Trophoblast cell (in vitro differentiated cells and primary cell): ENCODE measurements around the gene ALG14.
A peak's percentile ranks its signal among the peaks of the same experiment; 100 is the strongest.

Source experiments
- DNase-seq, 2 donors: peaks; one replicate each; pipeline ENCODE4 v3.0.0-alpha.2; 2016
- H2AFZ ChIP-seq: 2 replicates; pipeline ENCODE4 v1.6.1; 2013; ENCODE audit warnings: low read length, moderate library complexity, mild to moderate bottlenecking; ENCODE audit not compliant: insufficient read depth, poor library complexity
- H2AK5ac ChIP-seq: 2 replicates; pipeline ENCODE4 v1.6.1; 2013; ENCODE audit warnings: mild to moderate bottlenecking, low read length
- H2BK120ac ChIP-seq: 2 replicates; pipeline ENCODE4 v1.6.1; 2013; ENCODE audit warnings: low read length, mild to moderate bottlenecking, moderate library complexity; ENCODE audit not compliant: insufficient read depth, poor library complexity
- H2BK12ac ChIP-seq: 2 replicates; pipeline ENCODE4 v1.6.1; 2013; ENCODE audit warnings: mild to moderate bottlenecking, low read length, moderate library complexity
- H2BK5ac ChIP-seq: 2 replicates; pipeline ENCODE4 v1.6.1; 2013; ENCODE audit warnings: low read length, low read depth, moderate library complexity, mild to moderate bottlenecking; ENCODE audit not compliant: poor library complexity
- H3K14ac ChIP-seq: 2 replicates; pipeline ENCODE4 v1.6.1; 2013; ENCODE audit warnings: mild to moderate bottlenecking, low read length
- H3K18ac ChIP-seq: 2 replicates; pipeline ENCODE4 v1.6.1; 2013; ENCODE audit warnings: mild to moderate bottlenecking, low read length
- H3K23ac ChIP-seq: 2 replicates; pipeline ENCODE4 v1.6.1; 2013; ENCODE audit warnings: low read length
- H3K27ac ChIP-seq: 2 replicates; pipeline ENCODE4 v1.5.1; 2013; ENCODE audit warnings: low read depth, mild to moderate bottlenecking, inconsistent platforms, low read length, moderate library complexity
- H3K27me3 ChIP-seq: 2 replicates; pipeline ENCODE4 v1.6.1; 2013; ENCODE audit warnings: inconsistent platforms, mild to moderate bottlenecking, low read length, moderate library complexity; ENCODE audit not compliant: insufficient read depth
- H3K36me3 ChIP-seq, 2 experiments: 1 replicate in 1 of 2; 2 replicates in 1 of 2; pipeline ENCODE4 v1.6.1; 2013; ENCODE audit warnings: low read length in 2 of 2, mild to moderate bottlenecking in 2 of 2, moderate library complexity in 1 of 2; ENCODE audit not compliant: insufficient read depth in 2 of 2, control insufficient read depth in 1 of 2
- H3K4ac ChIP-seq: 2 replicates; pipeline ENCODE4 v1.6.1; 2013; ENCODE audit warnings: low read depth, mild to moderate bottlenecking, low read length, moderate library complexity
- H3K4me1 ChIP-seq, 2 experiments: 1 replicate in 1 of 2; 2 replicates in 1 of 2; pipeline ENCODE4 v1.6.1; 2013; ENCODE audit warnings: low read length in 2 of 2, mild to moderate bottlenecking in 2 of 2, moderate library complexity in 1 of 2; ENCODE audit not compliant: insufficient read depth in 2 of 2, control insufficient read depth in 1 of 2
- H3K4me2 ChIP-seq: 2 replicates; pipeline ENCODE4 v1.6.1; 2013; ENCODE audit warnings: inconsistent platforms, mild to moderate bottlenecking, low read length, moderate library complexity
- H3K4me3 ChIP-seq: 2 replicates; pipeline ENCODE4 v1.5.1; 2013; ENCODE audit warnings: mild to moderate bottlenecking, low read depth, low read length, inconsistent platforms
- H3K79me1 ChIP-seq: one replicate; pipeline ENCODE4 v1.6.1; 2013; ENCODE audit warnings: low read length
- H3K79me2 ChIP-seq: 2 replicates; pipeline ENCODE4 v1.6.1; 2013; ENCODE audit warnings: low read length, mild to moderate bottlenecking; ENCODE audit not compliant: control insufficient read depth, insufficient read depth, poor library complexity
- H3K9ac ChIP-seq: 2 replicates; pipeline ENCODE4 v1.6.1; 2013; ENCODE audit warnings: mild to moderate bottlenecking, low read length
- H3K9me3 ChIP-seq: 2 replicates; pipeline ENCODE4 v1.6.1; 2013; ENCODE audit warnings: low read depth, mild to moderate bottlenecking, control low read depth, inconsistent platforms, low read length; ENCODE audit not compliant: insufficient read depth
- H4K12ac ChIP-seq: 2 replicates; pipeline ENCODE4 v1.6.1; 2013; ENCODE audit warnings: low read depth, mild to moderate bottlenecking, low read length, moderate library complexity
- H4K8ac ChIP-seq: 2 replicates; pipeline ENCODE4 v1.6.1; 2013; ENCODE audit warnings: low read depth, mild to moderate bottlenecking, low read length, moderate library complexity
- H4K91ac ChIP-seq: one replicate; pipeline ENCODE4 v1.6.1; 2013; ENCODE audit warnings: low read depth, mild to moderate bottlenecking, low read length, moderate library complexity
- WGBS: extraction: QIAGEN DNeasy Blood & Tissue Kit; methylation state at CpG from one replicate; pipeline ENCODE4 v1.1.7; 2013; ENCODE audit warnings: missing lambda C conversion rate; ENCODE audit not compliant: insufficient read length, insufficient coverage; ENCODE audit errors: extremely low coverage; 5-methylcytosine and 5-hydroxymethylcytosine counted together

The ALG14 gene

DNA sequence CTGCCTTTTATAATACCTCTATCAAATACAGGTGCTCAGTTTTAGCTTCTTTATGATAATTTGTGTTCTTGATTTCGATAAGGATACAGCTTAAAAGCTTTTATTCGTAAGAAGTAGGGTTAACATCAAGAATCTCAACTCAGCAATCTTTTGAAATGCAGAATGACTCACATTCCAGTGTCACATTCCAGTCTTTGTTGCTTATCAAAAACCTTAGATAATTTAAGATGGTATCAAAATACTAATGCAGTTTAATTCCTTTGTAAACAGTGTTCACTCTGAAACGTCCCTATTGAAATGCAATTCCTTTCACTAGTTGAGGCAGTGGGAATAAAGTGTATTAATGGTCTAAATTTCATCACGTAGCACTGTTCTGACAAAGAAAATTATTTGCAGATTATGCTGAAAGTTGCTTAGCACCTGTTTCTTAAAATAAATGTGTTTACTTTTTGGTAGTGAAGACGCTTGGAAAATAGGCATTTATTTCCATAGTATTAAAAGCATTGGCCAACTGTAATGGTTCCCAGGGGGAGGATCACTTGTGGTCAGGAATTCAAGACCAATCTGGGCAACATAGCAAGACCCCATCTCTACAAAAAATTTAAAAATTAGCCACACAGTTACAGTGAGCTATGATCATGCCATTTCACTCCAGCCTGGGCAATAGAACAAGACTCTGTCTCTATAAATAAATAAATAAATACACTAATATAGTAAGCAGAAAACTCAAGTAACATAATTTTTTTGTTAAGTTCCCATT lies 135.7 kb downstream of the ALG14 start:
- H3K23ac ChIP-seq = no peak overlapping the region
- H3K9me3 ChIP-seq = no peaks in the 10 kb centered on the region
- no CpG with 5 or more reads among the region's 5 CpGs for WGBS
- no peak overlapping the region for H4K91ac ChIP-seq
- H3K4me3 ChIP-seq = no peak overlapping the region
- no peaks in the 10 kb centered on the region for H3K27me3 ChIP-seq
- H3K79me2 ChIP-seq = no peaks in the 10 kb centered on the region
- no peak overlapping the region for H3K4me2 ChIP-seq
- no peak overlapping the region for H3K14ac ChIP-seq
- H3K9ac ChIP-seq = no peak overlapping the region
- no peak overlapping the region for H2AK5ac ChIP-seq
- H3K36me3 ChIP-seq = no peaks in the 10 kb centered on the region
- no peak overlapping the region for H2BK120ac ChIP-seq
- H3K79me1 ChIP-seq = no peaks in the 10 kb centered on the region
- no peak overlapping the region for H2AFZ ChIP-seq
- H3K4me1 ChIP-seq = no peaks in the 10 kb centered on the region
- H3K18ac ChIP-seq = no peak overlapping the region
- H2BK12ac ChIP-seq = no peak overlapping the region
- DNase-seq = peak in 1 of 2 donors; percentile 49
- H3K4ac ChIP-seq = no peak overlapping the region
- no peak overlapping the region for H3K27ac ChIP-seq
- H4K12ac ChIP-seq = no peak overlapping the region
- H4K8ac ChIP-seq = no peak overlapping the region
- H2BK5ac ChIP-seq = no peak overlapping the region

DNA sequence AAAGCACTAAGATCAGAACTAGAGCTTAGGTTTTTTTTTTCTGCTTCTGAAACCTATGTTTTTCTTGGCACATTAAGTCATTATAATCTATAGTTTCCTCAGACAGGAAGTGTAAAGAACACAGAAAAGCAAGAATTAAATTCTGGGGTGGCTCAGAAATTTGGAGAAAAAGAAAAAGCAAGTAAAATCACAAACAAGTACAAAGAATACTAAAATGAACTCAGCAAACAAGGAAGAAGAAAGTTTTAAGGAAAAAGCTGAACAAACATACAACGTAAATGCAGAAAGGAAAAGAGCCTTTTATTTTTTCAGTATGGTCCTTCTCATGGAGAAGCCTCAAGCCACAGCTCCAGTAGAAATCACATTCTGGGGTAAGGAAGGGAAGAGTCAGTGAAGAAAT lies 137.3 kb downstream of the ALG14 start:
- no peaks in the 10 kb centered on the region for H3K79me2 ChIP-seq
- peaks cover 5% of the 10 kb centered on the region for H3K79me1 ChIP-seq
- H2AFZ ChIP-seq = no peak overlapping the region
- H3K14ac ChIP-seq = no peak overlapping the region
- no peaks in the 10 kb centered on the region for H3K36me3 ChIP-seq
- H3K4ac ChIP-seq = no peak overlapping the region
- H3K4me1 ChIP-seq = peaks cover 5 to 6% of the 10 kb centered on the region in 2 experiments
- H3K23ac ChIP-seq = no peak overlapping the region
- no peak overlapping the region for H3K18ac ChIP-seq
- DNase-seq = no peak
- no peak overlapping the region for H4K8ac ChIP-seq
- H4K12ac ChIP-seq = no peak overlapping the region
- no CpG with 5 or more reads among the region's 1 CpG for WGBS
- no peak overlapping the region for H3K4me3 ChIP-seq
- H3K9ac ChIP-seq = no peak overlapping the region
- no peak overlapping the region for H2BK12ac ChIP-seq
- H3K4me2 ChIP-seq = no peak overlapping the region
- no peak overlapping the region for H2BK5ac ChIP-seq
- no peaks in the 10 kb centered on the region for H3K9me3 ChIP-seq
- peaks cover 2% of the 10 kb centered on the region for H3K27me3 ChIP-seq
- no peak overlapping the region for H2AK5ac ChIP-seq
- H2BK120ac ChIP-seq = no peak overlapping the region
- no peak overlapping the region for H3K27ac ChIP-seq
- no peak overlapping the region for H4K91ac ChIP-seq

DNA sequence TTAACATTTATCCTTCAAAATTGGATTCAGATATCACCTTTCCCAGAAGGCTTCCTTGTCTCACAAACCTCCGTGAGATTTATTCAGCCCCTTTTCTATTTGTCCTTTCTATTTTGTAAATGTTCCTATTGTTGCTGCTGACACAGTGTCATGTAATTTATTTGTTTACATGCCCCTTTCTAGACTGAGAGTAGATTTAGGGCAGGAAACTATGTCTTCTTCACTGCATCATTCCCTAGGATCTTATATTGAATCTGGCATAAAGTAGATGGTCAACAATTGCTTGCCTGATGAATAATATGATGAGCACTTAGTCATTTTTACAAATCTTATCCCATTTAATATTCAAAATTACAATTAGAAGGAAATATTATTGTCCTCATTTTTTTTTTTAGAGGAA lies 137.7 kb downstream of the ALG14 start:
- no peak overlapping the region for H3K4me2 ChIP-seq
- DNase-seq = no peak
- no peak overlapping the region for H3K4ac ChIP-seq
- H3K9ac ChIP-seq = no peak overlapping the region
- H4K12ac ChIP-seq = no peak overlapping the region
- WGBS = no CpG with 5 or more reads among the region's 1 CpG
- no peak overlapping the region for H3K4me3 ChIP-seq
- H2BK5ac ChIP-seq = no peak overlapping the region
- H2BK120ac ChIP-seq = no peak overlapping the region
- H3K79me1 ChIP-seq = peaks cover 5% of the 10 kb centered on the region
- H3K4me1 ChIP-seq = peaks cover 5 to 6% of the 10 kb centered on the region in 2 experiments
- no peak overlapping the region for H3K23ac ChIP-seq
- no peaks in the 10 kb centered on the region for H3K36me3 ChIP-seq
- H2AK5ac ChIP-seq = no peak overlapping the region
- no peak overlapping the region for H4K91ac ChIP-seq
- H3K14ac ChIP-seq = no peak overlapping the region
- H3K27ac ChIP-seq = no peak overlapping the region
- H3K9me3 ChIP-seq = no peaks in the 10 kb centered on the region
- no peak overlapping the region for H4K8ac ChIP-seq
- no peak overlapping the region for H2AFZ ChIP-seq
- H3K79me2 ChIP-seq = no peaks in the 10 kb centered on the region
- H3K27me3 ChIP-seq = peaks cover 2% of the 10 kb centered on the region
- no peak overlapping the region for H3K18ac ChIP-seq
- H2BK12ac ChIP-seq = no peak overlapping the region

DNA sequence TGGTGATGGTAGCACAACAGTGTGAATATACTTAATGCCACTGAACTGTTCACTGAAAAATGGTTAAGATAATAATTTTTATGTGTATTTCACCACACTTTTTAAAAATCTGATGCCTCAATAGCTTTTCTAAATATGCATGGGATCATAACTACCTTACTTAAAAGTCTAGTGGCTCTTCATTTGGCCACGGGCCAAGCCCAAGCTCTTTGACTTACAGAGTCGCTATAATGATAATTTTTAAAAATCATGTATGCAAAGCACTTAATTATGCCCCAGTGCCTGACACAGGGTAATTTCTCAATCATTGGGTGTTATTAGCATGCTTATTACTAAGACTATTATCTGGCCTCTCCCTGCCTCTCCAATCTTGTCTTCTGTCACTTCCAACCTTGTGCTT lies 138.2 kb downstream of the ALG14 start:
- no peak overlapping the region for H2BK120ac ChIP-seq
- no peak overlapping the region for H3K18ac ChIP-seq
- no peak overlapping the region for H2AFZ ChIP-seq
- H4K91ac ChIP-seq = no peak overlapping the region
- no peak overlapping the region for H4K12ac ChIP-seq
- peaks cover 7% of the 10 kb centered on the region in 2 experiments for H3K4me1 ChIP-seq
- H3K4ac ChIP-seq = no peak overlapping the region
- no peaks in the 10 kb centered on the region for H3K9me3 ChIP-seq
- no peak overlapping the region for H3K9ac ChIP-seq
- H3K14ac ChIP-seq = no peak overlapping the region
- peaks cover 2% of the 10 kb centered on the region for H3K27me3 ChIP-seq
- no peaks in the 10 kb centered on the region for H3K36me3 ChIP-seq
- no peak overlapping the region for H2BK5ac ChIP-seq
- H3K79me1 ChIP-seq = peaks cover 5% of the 10 kb centered on the region
- H2BK12ac ChIP-seq = no peak overlapping the region
- H3K4me2 ChIP-seq = no peak overlapping the region
- DNase-seq = no peak
- no peak overlapping the region for H3K23ac ChIP-seq
- no peak overlapping the region for H3K27ac ChIP-seq
- H2AK5ac ChIP-seq = no peak overlapping the region
- WGBS = no CpG with 5 or more reads among the region's 2 CpGs
- no peaks in the 10 kb centered on the region for H3K79me2 ChIP-seq
- H4K8ac ChIP-seq = no peak overlapping the region
- no peak overlapping the region for H3K4me3 ChIP-seq
